Measurements from ENCODE around the gene LRRFIP2. TPM values are rescaled to one million over a fixed set of nuclear protein-coding genes. Genes with fewer than 3 reads are reported as not detected.
"Not testable (repeated sequence)": the region's sequence is repeated elsewhere in the genome, so short reads cannot be mapped to it uniquely, and the experiment has no call there.

The LRRFIP2 gene
- total RNA-seq, 1 experiment from 2014 or later, result 40.2 TPM

- BruUV-seq (replicated peaks); H3K4me3 ChIP-seq; H3K27ac ChIP-seq; intact Hi-C loops (cut with micrococcal nuclease; ENCODE audit: unreplicated experiment); H3K79me2 ChIP-seq (ENCODE audit: low read depth); CTCF ChIA-PET; H4K20me1 ChIP-seq (ENCODE audit: insufficient read depth); H3K9me2 ChIP-seq (ENCODE audit: insufficient read depth); POLR2A ChIA-PET (ENCODE audit: unreplicated experiment); H3K4me1 ChIP-seq (replicated peaks; ENCODE audit: insufficient read depth); H3K36me3 ChIP-seq (ENCODE audit: low read depth); H3F3A ChIP-seq (ENCODE audit: insufficient read depth, low read depth); H3K9me3 ChIP-seq (ENCODE audit: insufficient read depth, low read depth); H3K27me3 ChIP-seq (ENCODE audit: insufficient read depth, low read depth); H2AFZ ChIP-seq; DNase-seq: not testable (repeated sequence)
- H3K4me2 ChIP-seq, result 0 out of 2 replicates have a peak overlapping the region, but pooled peaks have one; percentile 15
These were observed 31.7 kb upstream of the LRRFIP2 start for GRCh38 chr3:37206041-37206440.

GRCh38 chr3:37204314-37204713, 29.9 kb upstream of the LRRFIP2 start:
- ChIA-PET CTCF (interaction anchor here (0.6 kb wide), 1 partner anchor 64 kb away, joined by 3 read pairs; no protein-coding TSS in a partner anchor), POLR2A (ENCODE audit: unreplicated experiment) (no interaction called here)
- Histone ChIP-seq H3K79me2 (ENCODE audit: low read depth) (no peaks in the 10 kb centered on the region), H3K27me3 (ENCODE audit: insufficient read depth, low read depth) (no peaks in the 10 kb centered on the region), H2AFZ (no peak overlapping the region), H3K9me3 (ENCODE audit: insufficient read depth, low read depth) (no peaks in the 10 kb centered on the region), H3K4me2 (no peak overlapping the region), H4K20me1 (ENCODE audit: insufficient read depth) (no peaks in the 10 kb centered on the region), H3K9me2 (ENCODE audit: insufficient read depth) (no peaks in the 10 kb centered on the region), H3K36me3 (ENCODE audit: low read depth) (no peaks in the 10 kb centered on the region), H3K4me3 (no peak overlapping the region), H3K27ac (no peak overlapping the region), H3K4me1 (replicated peaks; ENCODE audit: insufficient read depth) (no peaks in the 10 kb centered on the region), H3F3A (ENCODE audit: insufficient read depth, low read depth) (no peaks in the 10 kb centered on the region)
- BruUV-seq (replicated peaks), result no TSS peak
- intact Hi-C loops (cut with micrococcal nuclease; ENCODE audit: unreplicated experiment), result no loop called here
- TF ChIP-seq EZH2 (IDR thresholded peaks at IDR 0.05; ENCODE audit: low read depth) (no peak), CTCF (conservative IDR thresholded peaks at IDR 0.05) (no peak)
- DNase-seq, result no peak

DNA sequence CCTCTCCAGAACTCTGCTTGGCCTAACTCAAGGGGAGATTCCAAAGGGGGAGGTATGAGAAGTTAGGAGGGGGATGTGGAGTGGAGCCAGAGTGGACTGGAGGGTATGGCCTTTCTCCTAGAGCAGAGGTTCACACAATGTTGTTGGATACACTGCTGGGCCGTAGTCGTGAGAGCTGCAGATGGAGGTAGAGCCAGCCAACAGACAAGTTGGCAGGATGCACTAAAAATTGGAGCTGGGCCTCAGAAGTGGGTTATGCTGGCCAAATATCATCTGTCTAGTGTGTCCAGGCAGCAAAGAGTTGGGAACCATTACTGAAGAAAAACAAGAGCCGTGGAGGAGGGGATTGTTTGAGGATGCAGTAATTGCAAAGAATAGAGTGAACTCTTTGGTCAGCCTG, 27.7 kb upstream of the LRRFIP2 start:
- no peaks in the 10 kb centered on the region for H3F3A ChIP-seq (ENCODE audit: insufficient read depth, low read depth)
- no peak overlapping the region for H3K4me2 ChIP-seq
- no peak for DNase-seq
- TF ChIP-seq CTCF (conservative IDR thresholded peaks at IDR 0.05) (no peak), EZH2 (IDR thresholded peaks at IDR 0.05; ENCODE audit: low read depth) (no peak)
- CTCF ChIA-PET, result no interaction called here
- H2AFZ ChIP-seq, result no peak overlapping the region
- no peaks in the 10 kb centered on the region for H3K36me3 ChIP-seq (ENCODE audit: low read depth)
- H3K79me2 ChIP-seq (ENCODE audit: low read depth), result no peaks in the 10 kb centered on the region
- H3K4me1 ChIP-seq (replicated peaks; ENCODE audit: insufficient read depth), result peaks cover 9% of the 10 kb centered on the region
- intact Hi-C loops (cut with micrococcal nuclease; ENCODE audit: unreplicated experiment), result no loop called here
- no TSS peak for BruUV-seq (replicated peaks)
- H3K27ac ChIP-seq, result no peak overlapping the region
- POLR2A ChIA-PET (ENCODE audit: unreplicated experiment), result no interaction called here
- H3K9me3 ChIP-seq (ENCODE audit: insufficient read depth, low read depth), result no peaks in the 10 kb centered on the region
- no peak overlapping the region for H3K4me3 ChIP-seq
- no peaks in the 10 kb centered on the region for H4K20me1 ChIP-seq (ENCODE audit: insufficient read depth)
- no peaks in the 10 kb centered on the region for H3K9me2 ChIP-seq (ENCODE audit: insufficient read depth)
- H3K27me3 ChIP-seq (ENCODE audit: insufficient read depth, low read depth), result no peaks in the 10 kb centered on the region

GRCh38 chr3:37200141-37200540, 25.8 kb upstream of the LRRFIP2 start:
- Histone ChIP-seq H3K36me3 (ENCODE audit: low read depth) (no peaks in the 10 kb centered on the region), H4K20me1 (ENCODE audit: insufficient read depth) (no peaks in the 10 kb centered on the region), H3K4me3 (no peak overlapping the region), H3K4me2 (no peak overlapping the region), H3K9me3 (ENCODE audit: insufficient read depth, low read depth) (no peaks in the 10 kb centered on the region), H3K27ac (no peak overlapping the region), H3F3A (ENCODE audit: insufficient read depth, low read depth) (no peaks in the 10 kb centered on the region), H3K27me3 (ENCODE audit: insufficient read depth, low read depth) (no peaks in the 10 kb centered on the region), H3K4me1 (replicated peaks; ENCODE audit: insufficient read depth) (peaks cover 9% of the 10 kb centered on the region), H3K9me2 (ENCODE audit: insufficient read depth) (no peaks in the 10 kb centered on the region), H3K79me2 (ENCODE audit: low read depth) (no peaks in the 10 kb centered on the region), H2AFZ (no peak overlapping the region)
- DNase-seq, result no peak
- CTCF ChIA-PET, result no interaction called here
- POLR2A ChIA-PET (ENCODE audit: unreplicated experiment), result no interaction called here
- BruUV-seq (replicated peaks), result no TSS peak
- intact Hi-C loops (cut with micrococcal nuclease; ENCODE audit: unreplicated experiment), result no loop called here
- no peak for TF ChIP-seq CTCF (conservative IDR thresholded peaks at IDR 0.05)
- no peak for TF ChIP-seq EZH2 (IDR thresholded peaks at IDR 0.05; ENCODE audit: low read depth)

Measured in PC-9 (cell line).